H9 (cell line): ENCODE data around the gene CGAS. TPM values are rescaled to one million over a fixed set of nuclear protein-coding genes. Genes with fewer than 3 reads are reported as not detected.

Experiments
- DNase-seq: peaks from one replicate; pipeline ENCODE4 v3.0.0-alpha.2; 2017
- H2AFZ ChIP-seq: one replicate; pipeline ENCODE4 v1.6.1; 2013; ENCODE audit warnings: mild to moderate bottlenecking, low read length, control low read depth, moderate library complexity
- H2AK5ac ChIP-seq: 2 replicates; pipeline ENCODE4 v1.6.1; 2013; ENCODE audit warnings: low read length, control low read depth, mixed read lengths; ENCODE audit not compliant: insufficient read length
- H2BK120ac ChIP-seq: one replicate; pipeline ENCODE4 v1.6.1; 2013; ENCODE audit warnings: low read depth, mild to moderate bottlenecking, low read length, control low read depth, inconsistent platforms; ENCODE audit not compliant: poor library complexity, severe bottlenecking
- H2BK12ac ChIP-seq: 2 replicates; pipeline ENCODE4 v1.6.1; 2013; ENCODE audit warnings: low read length, control low read depth, mixed read lengths, low read depth; ENCODE audit not compliant: insufficient read length
- H2BK15ac ChIP-seq: 2 replicates; pipeline ENCODE4 v1.6.1; 2013; ENCODE audit warnings: low read depth, low read length, control low read depth
- H2BK20ac ChIP-seq: one replicate; pipeline ENCODE4 v1.6.1; 2013; ENCODE audit warnings: low read depth, mild to moderate bottlenecking, low read length, control low read depth, inconsistent platforms; ENCODE audit not compliant: poor library complexity, severe bottlenecking
- H2BK5ac ChIP-seq: 2 replicates; pipeline ENCODE4 v1.6.1; 2013; ENCODE audit warnings: low read length, control low read depth, mixed read lengths; ENCODE audit not compliant: insufficient read length
- H3K14ac ChIP-seq: 2 replicates; pipeline ENCODE4 v1.6.1; 2013; ENCODE audit warnings: low read length, control low read depth; ENCODE audit not compliant: insufficient read depth
- H3K18ac ChIP-seq: 2 replicates; pipeline ENCODE4 v1.6.1; 2013; ENCODE audit warnings: low read depth, mild to moderate bottlenecking, mixed read lengths, low read length, control low read depth; ENCODE audit not compliant: insufficient read length
- H3K23ac ChIP-seq: 2 replicates; pipeline ENCODE4 v1.6.1; 2013; ENCODE audit warnings: low read length, control low read depth, mixed read lengths, low read depth; ENCODE audit not compliant: insufficient read length
- H3K23me2 ChIP-seq: 2 replicates; pipeline ENCODE4 v1.6.1; 2013; ENCODE audit warnings: low read depth, mild to moderate bottlenecking, mixed read lengths, low read length, control low read depth; ENCODE audit not compliant: insufficient read length, poor library complexity, severe bottlenecking
- H3K27ac ChIP-seq: 2 replicates; pipeline ENCODE4 v1.5.1; 2013; ENCODE audit warnings: low read length, control low read depth, mixed read lengths, low read depth; ENCODE audit not compliant: insufficient read length
- H3K27me3 ChIP-seq: 2 replicates; pipeline ENCODE4 v1.6.1; 2013; ENCODE audit warnings: low read length, control low read depth, inconsistent platforms; ENCODE audit not compliant: insufficient read depth
- H3K4ac ChIP-seq: 2 replicates; pipeline ENCODE4 v1.6.1; 2013; ENCODE audit warnings: low read depth, mild to moderate bottlenecking, control low read depth, inconsistent platforms, low read length, moderate library complexity
- H3K4me1 ChIP-seq: 2 replicates; pipeline ENCODE4 v1.6.1; 2013; ENCODE audit warnings: low read length, control low read depth, inconsistent platforms; ENCODE audit not compliant: insufficient read depth
- H3K4me2 ChIP-seq: 2 replicates; pipeline ENCODE4 v1.6.1; 2013; ENCODE audit warnings: low read length, control low read depth, mixed read lengths; ENCODE audit not compliant: insufficient read length, insufficient read depth
- H3K56ac ChIP-seq: 2 replicates; pipeline ENCODE4 v1.6.1; 2013; ENCODE audit warnings: low read depth, mild to moderate bottlenecking, mixed read lengths, low read length, control low read depth; ENCODE audit not compliant: insufficient read length
- H3K79me1 ChIP-seq: 2 replicates; pipeline ENCODE4 v1.6.1; 2013; ENCODE audit warnings: low read depth, mild to moderate bottlenecking, moderate library complexity, low read length, control low read depth, inconsistent platforms; ENCODE audit not compliant: insufficient read depth, poor library complexity, severe bottlenecking
- H3K79me2 ChIP-seq: 2 replicates; pipeline ENCODE4 v1.6.1; 2013; ENCODE audit warnings: low read length, control low read depth, inconsistent platforms; ENCODE audit not compliant: insufficient read depth
- H3K9ac ChIP-seq: 2 replicates; pipeline ENCODE4 v1.6.1; 2013; ENCODE audit warnings: low read length, control low read depth, mixed read lengths; ENCODE audit not compliant: insufficient read length; ENCODE audit errors: extremely low read depth
- H3K9me3 ChIP-seq: one replicate; pipeline ENCODE4 v1.6.1; 2013; ENCODE audit warnings: low read depth, low read length, inconsistent platforms; ENCODE audit not compliant: control insufficient read depth
- H3T11ph ChIP-seq: one replicate; pipeline ENCODE4 v1.6.1; 2013; ENCODE audit warnings: mild to moderate bottlenecking, low read length, control low read depth, inconsistent platforms
- H4K20me1 ChIP-seq: one replicate; pipeline ENCODE4 v1.6.1; 2013; ENCODE audit not compliant: control insufficient read depth, insufficient read length, insufficient read depth
- H4K5ac ChIP-seq: 2 replicates; pipeline ENCODE4 v1.6.1; 2013; ENCODE audit warnings: low read depth, mild to moderate bottlenecking, mixed read lengths, low read length, control low read depth; ENCODE audit not compliant: insufficient read length
- H4K8ac ChIP-seq: replicated peaks from 2 replicates; pipeline ENCODE4 v1.6.1; 2013; ENCODE audit warnings: low read length, control low read depth, mixed read lengths, low read depth; ENCODE audit not compliant: insufficient read length
- H4K91ac ChIP-seq: 2 replicates; pipeline ENCODE4 v1.6.1; 2013; ENCODE audit warnings: low read depth, mild to moderate bottlenecking, moderate library complexity, mixed read lengths, low read length, control low read depth; ENCODE audit not compliant: insufficient read length
- H3K27ac Mint-ChIP-seq, 3 experiments: 2 replicates in 2 of 3; 3 replicates in 1 of 3; pipeline ENCODE4 v1.8.0; 2020 to 2021; ENCODE audit warnings: mixed read lengths in 3 of 3, mild to moderate bottlenecking in 1 of 3, moderate library complexity in 1 of 3
- H3K27me3 Mint-ChIP-seq: 2 replicates; pipeline ENCODE4 v1.8.0; 2021; ENCODE audit warnings: low read depth, mild to moderate bottlenecking, moderate library complexity, mixed read lengths
- H3K36me3 Mint-ChIP-seq, 3 experiments: 2 replicates in 2 of 3; 3 replicates in 1 of 3; pipeline ENCODE4 v1.8.0; 2020 to 2021; ENCODE audit warnings: low read depth in 3 of 3, mixed read lengths in 3 of 3; ENCODE audit not compliant: insufficient read depth in 1 of 3
- H3K4me1 Mint-ChIP-seq, 2 experiments: 2 replicates each; pipeline ENCODE4 v1.8.0; 2020; ENCODE audit warnings: mixed read lengths in 2 of 2
- H3K4me3 Mint-ChIP-seq, 2 experiments: 2 replicates in 1 of 2; 3 replicates in 1 of 2; pipeline ENCODE4 v1.8.0; 2020 to 2021; ENCODE audit warnings: mild to moderate bottlenecking in 2 of 2, mixed read lengths in 2 of 2, moderate library complexity in 1 of 2
- H3K9me3 Mint-ChIP-seq, 2 experiments: 2 replicates in 1 of 2; 3 replicates in 1 of 2; pipeline ENCODE4 v1.8.0; 2020; ENCODE audit warnings: mild to moderate bottlenecking in 2 of 2, mixed read lengths in 2 of 2, moderate library complexity in 1 of 2
- CTCF ChIP-seq: fragments of 200-600 bp; sonication (generic); conservative IDR thresholded peaks from 3 replicates; pipeline ENCODE4 v1.8.0; 2021; ENCODE audit warnings: antibody characterized with exemption, mild to moderate bottlenecking
- WGBS: extraction: QIAGEN DNeasy Blood & Tissue Kit; methylation state at CpG from one replicate; pipeline ENCODE4 v1.1.7; 2013; ENCODE audit warnings: missing lambda C conversion rate, low lambda C conversion rate, mixed read lengths; ENCODE audit not compliant: insufficient read length; ENCODE audit errors: extremely low coverage; 5-methylcytosine and 5-hydroxymethylcytosine counted together
- total RNA-seq: library from RNA; stranded (reverse); gene quantifications from 2 replicates; pipeline ENCODE4 v1.2.1, GENCODE V29; 2021

The CGAS gene
- total RNA-seq, 1 experiment from 2014 or later, result 1.7 TPM

DNA sequence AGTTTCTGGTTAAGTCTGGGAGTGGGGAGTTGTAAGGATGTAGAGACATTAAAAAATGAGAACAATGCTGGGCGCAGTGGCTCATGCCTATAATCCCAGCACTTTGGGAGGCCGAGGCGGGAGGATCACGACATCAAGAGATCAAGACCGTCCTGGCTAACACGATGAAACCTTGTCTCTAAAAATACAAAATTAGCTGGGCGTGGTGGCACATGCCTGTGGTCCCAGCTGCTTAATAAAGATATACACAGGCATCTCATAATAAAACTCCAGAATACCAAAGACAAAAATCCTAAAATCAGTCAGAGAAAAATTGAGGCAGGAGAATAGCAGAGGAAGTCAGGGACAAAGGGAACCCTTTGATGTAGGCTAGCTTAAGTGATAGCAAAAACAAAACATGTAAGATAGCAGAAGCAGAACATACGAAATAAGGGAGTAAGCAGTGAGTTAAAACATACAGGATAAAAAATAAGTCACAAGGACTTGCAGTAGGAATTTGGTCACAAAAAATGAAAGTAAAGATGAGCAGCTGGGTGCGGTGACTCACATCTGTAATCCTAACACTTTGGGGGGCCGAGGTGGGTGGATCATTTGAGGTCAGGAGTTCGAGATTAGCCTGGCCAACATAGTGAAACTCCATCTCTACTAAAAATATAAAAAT is 33.9 kb downstream of the CGAS start:
- no peaks in the 10 kb centered on the region for H3K79me1 ChIP-seq
- no peak for DNase-seq
- H3K4me1 ChIP-seq, result no peaks in the 10 kb centered on the region
- TF ChIP-seq CTCF, result no peak
- Mint-ChIP-seq H3K27me3 (no peaks in the 10 kb centered on the region), H3K4me3 (no peak overlapping the region), H3K27ac (no peak overlapping the region; a peak in 1 of 7 replicates), H3K36me3 (no peaks in the 10 kb centered on the region), H3K4me1 (no peaks in the 10 kb centered on the region), H3K9me3 (no peaks in the 10 kb centered on the region)
- H3T11ph ChIP-seq, result no peak overlapping the region
- H3K4me2 ChIP-seq, result no peak overlapping the region
- H3K27me3 ChIP-seq, result no peaks in the 10 kb centered on the region
- no peak overlapping the region for H3K9ac ChIP-seq
- no peak overlapping the region for H3K27ac ChIP-seq
- no peak overlapping the region for H2AFZ ChIP-seq
- H2AK5ac ChIP-seq, result no peak overlapping the region
- no peak overlapping the region for H3K14ac ChIP-seq
- H3K18ac ChIP-seq, result no peak overlapping the region
- no peak overlapping the region for H3K56ac ChIP-seq
- no peaks in the 10 kb centered on the region for H3K9me3 ChIP-seq
- H4K5ac ChIP-seq, result no peak overlapping the region
- no peaks in the 10 kb centered on the region for H3K23me2 ChIP-seq
- H4K8ac ChIP-seq, result no peak overlapping the region
- H2BK20ac ChIP-seq, result no peak overlapping the region
- WGBS, result no CpG with 5 or more reads among the region's 11 CpGs
- H2BK12ac ChIP-seq, result no peak overlapping the region
- H3K23ac ChIP-seq, result no peak overlapping the region
- H2BK5ac ChIP-seq, result no peak overlapping the region
- H2BK15ac ChIP-seq, result no peak overlapping the region
- H4K20me1 ChIP-seq, result no peaks in the 10 kb centered on the region
- no peak overlapping the region for H4K91ac ChIP-seq
- no peak overlapping the region for H3K4ac ChIP-seq
- no peak overlapping the region for H2BK120ac ChIP-seq
- no peaks in the 10 kb centered on the region for H3K79me2 ChIP-seq
